Prostate gland (tissue), 2 donors: ENCODE results near the gene HTR2B. TPM values are rescaled to one million over a fixed set of nuclear protein-coding genes. Genes with fewer than 3 reads are reported as not detected.

ENCODE experiments used
- DNase-seq: peaks from one replicate; pipeline ENCODE4 v3.0.0-alpha.2; 2019; ENCODE audit warnings: low spot score
- H3K27ac ChIP-seq, 2 donors: fragments of 200-600 bp; sonication (generic); 2 replicates each; pipeline ENCODE4 v1.5.1; 2017 to 2019
- H3K27me3 ChIP-seq: fragments of 200-600 bp; sonication (generic); replicated peaks from 2 replicates; pipeline ENCODE4 v1.5.1; 2019; ENCODE audit not compliant: insufficient read depth
- H3K36me3 ChIP-seq, 2 donors: fragments of 200-600 bp; sonication (generic); 1 replicate in 1 of 2; 2 replicates in 1 of 2; pipeline versions ENCODE4 v1.5.1 to v1.8.1; 2017 to 2019
- H3K4me1 ChIP-seq: fragments of 200-600 bp; sonication (generic); replicated peaks from 2 replicates; pipeline ENCODE4 v1.5.1; 2019
- H3K4me3 ChIP-seq, 2 donors: fragments of 200-600 bp; sonication (generic); 2 replicates each; pipeline ENCODE4 v1.5.1; 2017 to 2019
- H3K9me3 ChIP-seq: fragments of 200-600 bp; sonication (generic); 2 replicates; pipeline ENCODE4 v1.5.1; 2017
- CTCF ChIP-seq, 4 experiments: fragments of 200-600 bp in 2 of 4; fragments of 450-650 bp in 2 of 4; sonication (generic) in 2 of 4; IDR thresholded peaks; 1 replicate in 3 of 4; 2 replicates in 1 of 4; pipeline ENCODE4 v1.5.1; 2016 to 2019; ENCODE audit warnings: antibody characterized with exemption in 4 of 4, mild to moderate bottlenecking in 2 of 4, moderate library complexity in 2 of 4
- POLR2A ChIP-seq: fragments of 450-650 bp; IDR thresholded peaks from one replicate; pipeline ENCODE4 v1.6.1; 2016; ENCODE audit warnings: antibody characterized with exemption, mild to moderate bottlenecking
- POLR2AphosphoS5 ChIP-seq: sonication (generic); formaldehyde crosslinking; IDR thresholded peaks from one replicate; pipeline ENCODE4 v1.6.1; 2017; ENCODE audit warnings: antibody characterized with exemption
- WGBS: methylation state at CpG from one replicate; pipeline ENCODE4 v1.1.5; 2018; 5-methylcytosine and 5-hydroxymethylcytosine counted together
- intact Hi-C: fragments of 100-400 bp; cut with DNase I; formaldehyde crosslinking; loops from one replicate; pipeline ENCODE4 v1.14.2; 2022
- total RNA-seq, 2 donors: library from RNA; depleted of rRNA; stranded (reverse); fragments of >200 nt; gene quantifications; one replicate each; pipeline ENCODE4 v1.1.0, GENCODE V29; 2016

Gene HTR2B
- not detected for total RNA-seq

- no peak for DNase-seq
- 29% methylated on average over 5 of the region's 5 CpGs for WGBS
- no peaks in the 10 kb centered on the region for H3K4me1 ChIP-seq
- no peak within 1 kb of the TSS for H3K27ac ChIP-seq
- no peaks in the 10 kb centered on the region for H3K36me3 ChIP-seq
- TF ChIP-seq CTCF (IDR thresholded peaks at IDR 0.05): no peak
- TF ChIP-seq POLR2AphosphoS5: no peak
- TF ChIP-seq POLR2A: no peak
- H3K4me3 ChIP-seq: no peak within 1 kb of the TSS
- intact Hi-C loops: no loop called here
- no peaks in the 10 kb centered on the region for H3K27me3 ChIP-seq
- H3K9me3 ChIP-seq: no peaks in the 10 kb centered on the region
Measured at GRCh38 chr2:231124838-231125568, at the start of gene HTR2B. Gene HTR2B, minus strand, starts transcription at chr2:231125042. Its CDS starts 1,278 bp downstream, at chr2:231123764.

- WGBS: 44% methylated on average over 2 of the region's 2 CpGs
- intact Hi-C loops: no loop called here
- DNase-seq: no peak
- Histone ChIP-seq H3K4me1 (no peaks in the 10 kb centered on the region), H3K27me3 (no peaks in the 10 kb centered on the region), H3K27ac (no peak overlapping the region), H3K9me3 (no peaks in the 10 kb centered on the region), H3K4me3 (no peak overlapping the region), H3K36me3 (no peaks in the 10 kb centered on the region)
- TF ChIP-seq CTCF (IDR thresholded peaks at IDR 0.05): no peak
- TF ChIP-seq POLR2AphosphoS5: no peak
- TF ChIP-seq POLR2A: no peak
Measured at GRCh38 chr2:231174211-231174651, 49.4 kb upstream of the HTR2B start.

- Histone ChIP-seq H3K36me3 (no peaks in the 10 kb centered on the region), H3K27me3 (no peaks in the 10 kb centered on the region), H3K27ac (no peak overlapping the region), H3K4me3 (no peak overlapping the region), H3K4me1 (no peaks in the 10 kb centered on the region), H3K9me3 (no peaks in the 10 kb centered on the region)
- no peak for TF ChIP-seq POLR2AphosphoS5
- WGBS: 93% methylated on average over 3 of the region's 3 CpGs
- no peak for DNase-seq
- intact Hi-C loops: no loop called here
Measured at GRCh38 chr2:231172025-231172424, 47.2 kb upstream of the HTR2B start.

GRCh38 chr2:231170055-231170454, 45.2 kb upstream of the HTR2B start:
- TF ChIP-seq POLR2A (no peak), POLR2AphosphoS5 (no peak), CTCF (IDR thresholded peaks at IDR 0.05) (no peak)
- intact Hi-C loops: no loop called here
- WGBS: 67% methylated on average over 1 of the region's 1 CpG
- Histone ChIP-seq H3K27ac (no peak overlapping the region), H3K4me1 (no peaks in the 10 kb centered on the region), H3K27me3 (no peaks in the 10 kb centered on the region), H3K4me3 (no peak overlapping the region), H3K36me3 (no peaks in the 10 kb centered on the region), H3K9me3 (no peaks in the 10 kb centered on the region)
- no peak for DNase-seq

GRCh38 chr2:231169488-231169887, 44.6 kb upstream of the HTR2B start:
- Histone ChIP-seq H3K9me3 (no peaks in the 10 kb centered on the region), H3K36me3 (no peaks in the 10 kb centered on the region), H3K27ac (no peak overlapping the region), H3K27me3 (no peaks in the 10 kb centered on the region), H3K4me1 (no peaks in the 10 kb centered on the region), H3K4me3 (no peak overlapping the region)
- no peak for DNase-seq
- intact Hi-C loops: no loop called here
- 80% methylated on average over 3 of the region's 3 CpGs for WGBS
- TF ChIP-seq CTCF (IDR thresholded peaks at IDR 0.05) (no peak), POLR2AphosphoS5 (no peak), POLR2A (no peak)
